Stimulated activated CD8-positive, alpha-beta memory T cell treated with anti-CD3 and anti-CD28 coated beads, Interleukin-15, amount 100 ng/mL, for 4 hours (primary cell): ENCODE measurements around the gene PLEKHG7.
"Not testable (repeated sequence)": the region's sequence is repeated elsewhere in the genome, so short reads cannot be mapped to it uniquely, and the experiment has no call there.

Experiments
- DNase-seq, 2 donors: peaks; one replicate each; pipeline ENCODE4 v3.0.0-alpha.2; 2020; ENCODE audit warnings: low read depth in 2 of 2

Gene PLEKHG7

DNA sequence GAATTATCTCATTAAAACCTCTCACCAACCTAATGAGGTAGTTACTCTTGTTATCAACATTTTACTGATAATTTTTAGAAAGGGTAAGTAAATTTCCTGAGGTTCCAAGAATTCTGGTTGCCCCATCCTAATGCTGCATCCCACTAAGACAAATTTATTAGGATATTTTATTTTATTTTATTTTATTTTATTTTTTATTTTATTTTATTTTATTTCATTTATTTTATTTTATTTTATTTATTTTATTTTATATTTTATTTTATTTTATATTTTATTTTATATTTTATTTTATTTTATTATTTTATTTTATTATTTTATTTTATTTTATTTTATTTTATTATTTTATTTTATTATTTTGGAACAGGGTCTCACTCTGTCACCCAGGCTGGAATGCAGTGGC is 46.9 kb downstream of the PLEKHG7 start:
- DNase-seq, result not testable (repeated sequence)

DNA sequence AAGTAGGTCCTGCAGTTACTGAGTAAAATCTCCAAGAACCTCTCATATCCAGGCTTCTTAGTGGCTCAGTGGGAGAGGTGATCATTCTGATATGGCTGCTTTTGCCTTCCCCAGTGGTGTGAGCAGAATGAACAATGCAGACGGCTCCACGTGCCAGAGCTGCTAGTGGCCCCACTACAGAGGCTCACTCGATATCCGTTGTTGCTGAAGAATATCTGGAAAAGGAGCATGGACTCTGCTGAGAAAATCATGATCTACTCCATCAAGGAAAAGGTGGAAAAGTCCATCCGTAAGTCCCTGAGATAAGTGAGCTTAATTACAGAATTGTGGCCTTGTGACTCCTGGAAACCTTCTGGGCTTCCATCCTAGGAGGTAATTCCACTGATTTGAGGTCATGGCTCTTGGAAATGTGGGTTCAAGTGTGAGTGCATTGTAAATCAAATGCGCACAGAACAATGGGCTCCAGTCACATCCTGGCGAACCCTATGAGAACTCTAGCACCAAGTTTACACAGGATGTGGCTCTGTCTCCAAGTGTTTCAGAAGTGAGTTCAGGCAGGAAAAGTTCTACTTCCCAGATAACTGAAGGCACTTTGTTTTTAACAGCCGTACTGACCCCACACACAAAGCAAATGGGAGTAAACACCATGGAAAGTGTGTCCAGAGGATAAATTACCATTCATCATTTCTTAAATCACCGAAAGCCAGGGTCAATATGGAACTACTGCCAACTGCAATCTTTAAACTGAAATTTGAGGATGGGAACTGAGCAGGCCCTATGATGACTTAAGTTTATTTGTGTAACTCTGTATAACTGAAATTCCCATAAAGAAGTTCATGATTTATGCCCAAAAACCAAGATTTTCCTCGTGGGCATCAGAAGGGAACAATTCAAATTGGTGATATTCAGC is 51.4 kb downstream of the PLEKHG7 start:
- DNase-seq, result no peak

DNA sequence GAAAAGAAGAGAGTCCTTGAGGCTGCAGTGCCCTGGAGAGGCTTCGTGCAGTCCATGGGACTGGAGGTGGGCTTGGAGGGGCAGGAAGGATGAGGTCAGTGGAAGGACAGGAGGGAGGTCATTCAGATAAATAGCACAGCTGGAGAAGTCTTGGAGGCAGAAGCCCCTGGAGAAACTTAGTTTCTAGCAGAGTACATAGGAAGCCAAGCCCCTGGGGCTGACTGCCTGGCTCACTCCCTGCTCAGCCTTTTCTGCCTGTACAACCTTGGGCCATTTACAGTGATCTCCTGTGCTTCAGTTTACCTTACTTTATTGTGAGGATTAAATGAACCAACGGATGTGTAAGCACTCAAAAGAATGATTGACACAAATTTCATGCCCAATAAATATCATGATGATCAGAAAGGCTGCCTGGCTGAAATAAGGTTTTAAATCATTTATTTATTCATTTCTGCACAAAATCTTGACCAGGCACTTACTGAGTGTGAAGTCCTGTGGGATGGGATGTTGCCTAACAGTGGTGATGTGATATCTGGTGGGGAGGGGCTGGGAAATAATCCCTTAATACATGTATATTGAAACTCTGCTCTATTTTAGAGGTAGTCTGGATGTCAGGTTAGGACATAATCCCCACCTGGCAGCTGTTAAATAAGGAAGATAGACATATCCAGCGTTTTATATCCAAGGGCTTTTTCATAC is 54.3 kb downstream of the PLEKHG7 start:
- DNase-seq, result no peak

DNA sequence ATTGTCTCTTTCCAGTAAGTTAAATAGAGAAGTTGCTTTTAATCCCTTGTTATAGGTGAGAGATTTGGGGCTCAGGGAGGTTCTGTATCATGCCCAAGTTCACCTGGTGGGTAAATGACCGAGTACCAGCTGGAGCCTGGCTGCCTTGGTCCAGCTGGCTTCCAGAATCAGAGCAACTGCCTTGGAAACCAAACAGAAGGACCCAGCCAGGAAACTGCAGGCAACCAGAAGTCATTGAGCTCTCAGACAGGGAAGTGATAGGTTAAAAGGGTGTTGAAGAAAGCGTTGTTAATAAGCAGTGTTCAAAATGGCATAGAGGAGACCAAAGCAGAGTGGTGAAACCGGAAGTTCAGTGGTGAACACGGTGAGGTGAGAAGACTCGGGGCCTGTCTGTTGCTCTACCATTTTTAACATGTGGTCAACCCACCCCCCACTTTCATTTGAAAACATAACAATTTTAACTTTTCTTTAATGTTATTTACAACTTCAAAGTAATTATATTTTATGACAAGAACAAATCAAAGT is 54.9 kb downstream of the PLEKHG7 start:
- no peak for DNase-seq

DNA sequence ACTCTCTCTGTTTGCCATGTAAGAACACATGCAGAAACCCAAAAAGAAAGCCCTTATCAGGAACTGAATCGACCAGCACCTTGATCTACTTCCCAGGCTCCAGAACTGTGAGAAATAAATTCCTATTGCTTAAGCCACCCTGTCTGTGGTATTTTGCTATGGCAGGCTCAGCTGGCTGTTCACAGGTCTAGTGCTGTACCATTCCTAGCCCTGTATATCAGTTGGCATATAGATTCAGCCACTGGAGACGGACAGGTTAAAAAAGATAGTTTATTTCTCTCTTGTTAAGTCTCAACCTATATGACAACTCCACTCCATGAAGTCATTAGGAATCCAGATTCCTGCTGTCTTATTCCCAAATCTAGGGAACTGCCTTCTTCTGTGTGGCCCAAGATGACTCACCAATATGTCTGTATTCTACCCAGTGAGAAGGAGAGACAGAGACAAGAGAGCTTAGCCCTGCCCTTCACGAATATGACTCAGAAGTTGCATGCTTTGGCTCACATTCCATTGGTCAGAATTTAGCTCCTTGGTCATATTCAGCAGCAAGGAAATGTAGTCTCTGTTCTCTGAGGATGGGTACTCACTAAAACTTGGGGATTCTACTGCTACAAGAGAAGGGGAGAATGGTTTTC is 57.0 kb downstream of the PLEKHG7 start:
- DNase-seq, result no peak

DNA sequence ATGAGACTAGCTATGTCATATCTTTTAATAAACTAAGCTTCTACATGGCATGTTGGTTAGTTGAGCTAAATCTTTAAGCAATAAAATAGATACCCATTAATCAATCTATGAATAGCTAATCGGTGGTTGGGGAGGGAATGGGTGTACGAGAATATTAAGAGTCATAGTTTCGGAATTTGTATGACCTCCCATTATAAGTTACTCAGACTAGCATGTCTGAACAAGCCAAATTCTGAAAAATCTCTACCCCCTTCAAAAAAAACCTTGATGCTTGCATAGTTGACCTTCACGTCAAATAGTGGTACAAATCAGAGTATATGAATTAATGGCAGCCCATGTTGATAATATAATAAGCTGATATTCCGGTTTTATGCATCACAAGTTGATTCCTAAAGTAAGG is 60.0 kb downstream of the PLEKHG7 start:
- no peak for DNase-seq

DNA sequence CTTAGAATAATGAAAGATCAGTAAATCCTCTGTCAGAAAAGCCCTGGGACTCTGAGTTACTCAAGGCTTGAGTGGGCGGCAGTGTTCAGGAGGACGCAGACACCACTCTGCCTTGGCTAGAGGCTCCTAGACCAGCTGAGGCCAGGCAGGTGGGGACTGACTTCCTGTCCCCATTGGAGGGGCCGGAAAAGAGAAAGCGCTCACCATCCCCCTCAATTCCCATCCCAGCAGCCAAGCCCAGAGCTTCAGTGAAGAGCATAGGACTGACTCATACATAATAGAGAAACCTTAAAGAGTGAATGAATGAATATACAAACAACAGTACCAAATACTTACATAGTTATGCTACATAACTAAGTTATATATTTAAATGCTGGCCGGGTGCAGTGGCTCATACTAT is 62.0 kb downstream of the PLEKHG7 start:
- DNase-seq, result no peak

DNA sequence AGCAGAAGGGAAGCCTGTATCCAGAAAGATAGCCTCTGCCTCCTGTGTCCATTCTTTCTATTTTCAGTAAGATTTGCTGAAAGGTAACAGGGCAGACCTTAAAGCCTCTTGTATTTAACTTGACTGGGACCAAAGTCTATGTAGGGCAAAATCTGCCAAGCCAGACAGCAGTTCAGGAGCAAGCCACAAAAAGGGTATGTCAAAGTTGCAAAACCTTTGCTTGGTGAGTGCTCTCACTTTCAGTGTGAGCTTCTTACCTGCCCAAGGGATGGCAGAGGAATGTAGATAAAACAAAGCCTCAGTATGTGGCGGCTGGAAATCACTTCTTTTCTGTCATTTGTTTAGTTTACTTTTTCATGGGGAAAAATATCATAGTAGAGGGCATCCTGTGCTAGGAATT is 63.1 kb downstream of the PLEKHG7 start:
- DNase-seq, result no peak

DNA sequence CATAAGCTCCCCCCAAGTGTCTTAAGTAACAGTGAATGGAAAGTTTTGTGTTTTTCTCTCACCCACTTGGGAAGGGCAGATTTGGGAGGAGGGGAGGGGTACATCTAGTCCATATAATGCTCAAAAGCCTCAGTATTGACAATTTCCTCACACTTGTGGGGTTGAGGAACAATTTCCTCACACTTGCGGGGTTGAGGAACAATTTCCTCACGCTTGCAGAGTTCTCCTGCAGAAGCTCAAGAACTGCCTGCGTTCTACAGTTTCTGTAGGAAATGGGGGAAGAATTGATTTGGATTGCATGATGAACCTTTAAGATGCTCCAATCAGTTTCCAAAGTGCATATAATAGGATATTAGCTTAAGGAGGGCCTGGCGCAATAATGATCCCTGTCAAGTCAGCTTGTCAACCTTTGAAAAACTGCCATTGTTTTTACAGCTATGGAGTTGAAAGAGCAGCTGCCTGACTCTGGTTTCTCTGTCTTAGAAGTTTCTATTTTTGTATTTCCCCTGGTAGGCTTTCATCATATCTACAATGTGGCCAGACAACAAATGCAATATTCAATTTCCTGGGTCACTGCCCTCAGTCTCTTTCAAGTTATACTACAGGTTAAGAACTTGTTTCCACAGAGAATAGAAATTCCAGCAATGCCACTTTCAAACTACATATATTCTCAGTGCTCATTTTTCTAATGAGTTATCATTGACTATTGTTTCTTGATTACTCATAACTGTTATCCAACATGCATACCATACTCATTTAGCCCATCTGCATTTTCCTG is 66.5 kb downstream of the PLEKHG7 start:
- DNase-seq, result no peak

DNA sequence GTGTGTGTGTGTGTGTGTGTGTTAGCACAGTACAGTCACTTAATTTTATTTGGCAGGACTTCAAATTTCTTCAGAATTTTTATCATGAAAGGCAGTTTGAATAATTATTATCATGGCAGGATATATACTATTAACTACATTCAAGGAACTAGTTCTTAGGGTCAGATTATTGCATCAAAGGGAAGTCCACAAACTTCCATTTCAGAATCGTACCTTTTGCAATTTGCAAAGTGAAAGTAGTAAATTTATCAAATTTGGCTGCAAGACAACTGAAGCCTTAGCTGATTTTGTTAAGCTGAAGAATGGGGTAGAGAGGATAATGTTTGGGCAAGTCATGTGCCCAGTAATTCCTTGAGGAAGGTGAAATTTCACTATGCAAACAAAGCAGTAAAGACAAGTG is 68.2 kb downstream of the PLEKHG7 start:
- no peak for DNase-seq

DNA sequence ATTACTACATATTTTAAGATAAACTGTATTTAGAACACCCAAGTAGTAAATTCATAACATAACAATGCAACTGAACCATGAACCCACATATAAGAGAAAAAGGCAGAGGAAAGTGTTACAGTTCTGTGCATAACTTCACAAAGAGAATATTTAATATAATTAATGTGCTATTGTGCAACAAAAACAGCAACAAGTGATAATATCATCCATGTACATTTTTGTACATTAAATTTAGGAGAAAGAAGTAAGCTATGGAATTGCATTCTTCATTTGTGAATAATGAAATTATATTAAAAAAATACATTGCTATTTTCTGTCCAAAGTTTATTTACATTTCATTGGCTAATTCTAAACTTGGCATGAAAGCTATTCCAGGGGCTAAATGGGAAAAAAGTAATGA is 72.6 kb downstream of the PLEKHG7 start:
- no peak for DNase-seq

DNA sequence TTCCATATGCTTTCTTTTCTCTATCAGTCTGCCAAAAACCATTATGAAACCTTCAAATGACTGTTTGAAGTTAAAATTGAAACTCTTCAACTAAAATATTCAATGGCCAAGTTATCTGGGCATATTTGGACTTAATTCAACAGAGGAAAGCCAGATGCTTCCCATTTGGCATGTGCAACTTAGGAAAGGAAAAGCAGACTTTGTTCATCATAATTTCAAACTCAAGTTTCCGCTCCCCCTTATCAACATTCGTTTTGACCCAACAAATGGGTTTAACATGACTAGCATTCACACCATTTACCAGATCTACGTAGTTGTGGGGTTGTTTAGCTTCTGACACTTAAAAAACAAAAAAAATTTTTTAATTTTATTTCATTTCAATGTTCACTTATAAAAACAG is 75.7 kb downstream of the PLEKHG7 start:
- DNase-seq, result no peak

DNA sequence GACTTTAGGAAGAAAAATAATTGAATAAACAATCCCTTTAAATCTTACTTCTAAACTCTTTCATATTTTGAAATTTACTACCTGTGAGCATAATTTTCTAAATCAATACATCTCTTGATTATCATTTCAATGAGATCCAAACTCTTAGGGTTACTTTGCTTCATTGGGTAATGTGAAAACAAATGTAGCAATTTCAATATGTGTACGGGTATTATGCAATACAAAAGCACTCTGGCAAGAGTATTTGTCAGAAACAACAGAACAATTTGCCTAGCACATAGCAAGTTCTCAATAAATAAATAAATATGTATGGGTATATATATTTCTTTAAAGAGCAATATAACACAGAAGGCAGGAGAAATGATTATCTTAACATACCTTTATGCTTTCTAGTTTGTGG is 77.1 kb downstream of the PLEKHG7 start:
- no peak for DNase-seq

DNA sequence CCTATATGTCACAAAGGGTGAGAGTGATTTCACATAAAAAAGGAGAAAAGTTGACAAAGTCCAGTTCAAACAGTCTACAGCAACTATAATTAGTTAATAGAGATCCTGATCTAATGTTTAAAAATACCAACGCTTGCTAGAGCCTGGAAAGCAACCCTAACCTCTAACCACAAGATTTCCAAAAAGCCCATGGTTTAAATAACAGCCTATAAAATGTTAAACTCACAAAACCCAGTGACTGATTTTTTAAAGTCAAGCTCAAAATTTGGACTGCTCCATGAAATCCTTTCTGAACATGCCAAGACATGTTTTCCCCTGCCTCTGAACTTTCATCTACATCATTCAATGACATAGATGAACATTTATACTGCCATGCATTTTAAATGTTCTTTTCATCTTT is 81.6 kb downstream of the PLEKHG7 start:
- DNase-seq, result no peak

DNA sequence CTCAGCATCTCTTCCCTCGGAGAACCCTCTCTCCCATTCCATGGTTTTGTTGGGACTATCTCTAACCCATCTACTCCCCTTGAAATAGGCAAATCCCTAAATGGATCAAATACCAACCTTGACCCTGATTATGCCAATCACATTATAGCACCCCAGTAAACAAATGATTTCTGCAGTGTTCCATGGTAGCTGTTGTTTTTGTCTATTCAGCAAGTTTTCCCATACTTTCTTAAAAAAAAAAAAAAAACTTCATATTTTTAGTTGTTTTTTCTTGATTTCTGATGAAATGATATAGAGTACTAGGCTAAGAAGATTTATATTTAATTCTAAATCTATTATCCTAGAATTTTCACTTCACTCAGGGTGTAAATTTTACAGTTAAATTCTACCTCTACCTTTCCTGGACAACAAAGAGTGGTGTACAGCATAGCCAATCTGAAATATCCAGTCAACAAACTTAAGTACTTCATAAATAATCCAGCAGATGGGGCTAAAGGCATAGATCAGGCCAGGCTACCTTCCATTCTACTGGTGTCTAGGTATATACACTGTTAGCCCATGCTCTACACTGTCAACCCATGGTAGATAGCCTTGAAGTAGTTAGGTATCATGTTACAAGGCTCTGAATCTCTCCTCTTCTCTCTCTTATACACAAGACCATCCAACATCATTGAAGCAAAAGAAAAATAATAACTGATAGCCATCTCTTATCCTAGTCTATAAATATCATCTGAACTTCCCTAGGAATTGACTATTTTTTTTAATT is 82.2 kb downstream of the PLEKHG7 start:
- DNase-seq, result no peak

DNA sequence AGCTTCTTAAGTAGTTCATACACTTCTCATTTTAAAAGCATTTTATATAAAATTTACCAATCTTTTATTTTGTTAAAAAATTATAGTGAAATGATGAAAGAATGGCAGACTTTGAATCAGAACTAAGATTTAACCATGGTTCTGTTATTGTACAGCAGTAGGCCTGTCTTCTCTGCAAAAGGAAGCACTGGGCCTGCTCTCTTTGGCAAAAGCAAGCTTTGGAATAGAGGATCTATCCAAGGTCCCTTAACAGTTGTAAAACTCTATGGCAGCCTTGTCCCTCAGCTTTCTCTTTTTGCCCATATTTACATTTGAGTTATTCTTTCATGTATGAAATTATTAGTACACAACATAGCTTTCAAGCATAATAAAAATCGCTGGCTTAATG is 82.8 kb downstream of the PLEKHG7 start:
- DNase-seq, result no peak

DNA sequence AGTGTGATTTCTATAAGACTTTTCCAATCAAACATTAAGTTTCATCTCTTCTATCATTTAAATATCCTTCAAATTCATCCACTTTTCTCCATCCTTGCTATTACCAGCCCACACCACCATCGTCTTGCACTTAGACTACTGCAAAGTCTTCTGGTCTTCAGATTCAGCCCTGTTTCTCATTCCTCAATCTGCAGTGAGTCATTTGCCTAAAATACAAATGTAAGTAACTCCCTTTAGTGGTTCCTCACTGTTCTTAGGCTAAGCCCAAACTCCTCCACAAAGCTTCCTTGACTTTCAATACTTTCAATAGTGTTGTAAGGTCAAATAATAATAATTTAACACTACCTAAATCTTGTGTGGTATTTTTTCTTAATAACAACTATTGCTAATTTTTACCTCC is 83.3 kb downstream of the PLEKHG7 start:
- DNase-seq, result no peak

DNA sequence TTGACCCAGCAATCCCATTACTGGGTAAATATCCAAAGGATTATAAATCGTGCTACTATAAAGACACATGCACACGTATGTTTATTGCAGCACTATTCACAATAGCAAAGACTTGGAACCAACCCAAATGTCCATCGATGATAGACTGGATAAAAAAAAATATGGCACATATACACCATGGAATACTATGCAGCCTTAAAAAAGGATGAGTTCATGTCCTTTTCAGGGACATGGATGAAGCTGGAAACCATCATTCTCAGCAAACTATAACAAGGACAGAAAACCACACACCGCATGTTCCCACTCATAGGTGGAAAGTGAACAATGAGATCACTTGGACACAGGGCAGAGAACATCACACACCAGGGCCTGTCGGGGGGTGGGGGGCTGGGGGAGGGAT is 91.6 kb downstream of the PLEKHG7 start:
- DNase-seq, result not testable (repeated sequence)

DNA sequence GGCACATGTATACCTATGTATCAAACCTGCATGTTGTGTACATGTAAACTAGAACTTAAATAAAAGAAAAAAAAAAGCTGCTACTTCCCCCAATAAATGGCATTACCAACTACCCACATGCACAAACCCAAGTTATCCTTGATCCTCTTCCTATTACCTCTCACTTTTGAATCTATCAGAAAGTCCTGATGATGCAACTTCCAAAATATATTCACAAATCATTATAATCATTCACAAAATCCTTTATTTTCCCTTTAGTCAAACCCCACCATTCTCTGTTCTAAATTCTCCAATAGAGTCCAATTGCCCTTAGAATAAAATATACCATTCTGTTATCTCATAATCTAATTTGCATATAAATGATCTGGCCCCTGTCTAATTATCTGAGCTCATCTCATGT is 92.0 kb downstream of the PLEKHG7 start:
- DNase-seq, result no peak

DNA sequence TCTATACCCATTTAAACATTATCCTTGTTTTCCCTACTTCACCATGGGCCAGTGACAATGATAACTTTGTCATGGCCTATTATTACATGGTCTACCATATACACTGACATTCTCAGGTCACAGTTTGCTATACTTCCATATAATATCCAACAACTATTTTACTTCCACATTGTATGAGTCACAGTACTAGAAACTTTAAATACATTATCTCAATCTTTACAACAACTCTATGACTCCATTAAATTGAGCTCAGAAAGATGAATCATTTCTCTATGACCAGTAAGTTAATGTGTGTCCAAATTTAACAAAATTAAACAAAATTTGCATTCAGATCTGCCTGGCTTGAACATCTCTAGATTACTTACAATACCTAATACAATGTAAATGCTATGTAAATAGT is 93.9 kb downstream of the PLEKHG7 start:
- DNase-seq, result no peak

DNA sequence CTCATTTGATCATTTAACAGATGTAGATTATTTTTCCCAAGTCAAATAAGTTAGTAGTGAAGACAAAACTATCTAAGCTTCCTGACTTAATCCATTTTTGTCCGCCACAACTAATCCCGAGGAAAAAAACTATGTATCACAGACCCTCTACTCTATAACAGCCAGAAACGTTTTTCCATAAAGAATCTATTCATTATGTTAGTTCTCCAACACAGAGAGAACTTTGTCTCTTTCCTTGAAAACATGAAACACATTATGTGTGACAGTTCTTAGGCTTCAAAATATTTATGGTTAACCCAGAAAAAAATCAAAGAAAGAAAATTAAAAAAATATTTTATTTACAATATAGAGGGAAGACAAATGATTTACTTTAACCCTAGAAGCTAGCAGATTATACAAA is 100.1 kb downstream of the PLEKHG7 start:
- DNase-seq, result no peak
